Endothelial cell of umbilical vein (primary cell): Measurements from ENCODE around the gene GPR18.

ENCODE experiments used
- EZH2 ChIP-seq: IDR thresholded peaks from 2 replicates; pipeline ENCODE4 v1.6.1; 2012; ENCODE audit warnings: borderline replicate concordance, low read depth, mild to moderate bottlenecking, moderate library complexity, low read length, inconsistent platforms; ENCODE audit not compliant: severe bottlenecking
- FOS ChIP-seq: IDR thresholded peaks from 2 replicates; pipeline ENCODE4 v1.6.1; 2011; ENCODE audit warnings: mild to moderate bottlenecking, low read length, moderate library complexity, borderline replicate concordance; ENCODE audit not compliant: insufficient read depth
- GATA2 ChIP-seq: IDR thresholded peaks from 2 replicates; pipeline ENCODE4 v1.7.0; 2011; ENCODE audit warnings: low read depth, mild to moderate bottlenecking, moderate library complexity, mixed read lengths, low read length; ENCODE audit not compliant: insufficient read length, insufficient read depth
- JUN ChIP-seq: IDR thresholded peaks from 2 replicates; pipeline ENCODE4 v1.6.1; 2011; ENCODE audit warnings: borderline replicate concordance, low read depth; ENCODE audit not compliant: insufficient read length, insufficient read depth
- MAX ChIP-seq: IDR thresholded peaks from 2 replicates; pipeline ENCODE4 v1.6.1; 2011; ENCODE audit not compliant: insufficient read depth, insufficient read length
- MYC ChIP-seq: IDR thresholded peaks from one replicate; pipeline ENCODE4 v1.6.1; 2011; ENCODE audit warnings: mild to moderate bottlenecking, low read depth, low read length
- POLR2A ChIP-seq: IDR thresholded peaks from 2 replicates; pipeline ENCODE4 v1.6.1; 2012; ENCODE audit warnings: low read depth, mild to moderate bottlenecking, control low read depth, low read length
- POLR2AphosphoS5 ChIP-seq: IDR thresholded peaks from 2 replicates; pipeline ENCODE4 v1.6.1; 2012; ENCODE audit warnings: low read depth, mild to moderate bottlenecking, control low read depth, low read length, moderate library complexity; ENCODE audit not compliant: insufficient read depth
- TF ChIP-seq, protein P1 (sequence below), 2 donors: IDR thresholded peaks; 1 replicate in 1 of 2; 2 replicates in 1 of 2; pipeline ENCODE4 v1.5.1; 2011; ENCODE audit warnings: low read length in 2 of 2, mild to moderate bottlenecking in 2 of 2, moderate library complexity in 2 of 2, control low read depth in 1 of 2, inconsistent platforms in 1 of 2, low read depth in 1 of 2; ENCODE audit not compliant: insufficient read depth in 1 of 2; ENCODE audit errors: extremely low read depth in 1 of 2

- TF ChIP-seq POLR2A (no peak), GATA2 (no peak), FOS (no peak), JUN (no peak), EZH2 (no peak), MAX (no peak), POLR2AphosphoS5 (no peak), MYC (no peak)
- TF ChIP-seq, protein P1, sequence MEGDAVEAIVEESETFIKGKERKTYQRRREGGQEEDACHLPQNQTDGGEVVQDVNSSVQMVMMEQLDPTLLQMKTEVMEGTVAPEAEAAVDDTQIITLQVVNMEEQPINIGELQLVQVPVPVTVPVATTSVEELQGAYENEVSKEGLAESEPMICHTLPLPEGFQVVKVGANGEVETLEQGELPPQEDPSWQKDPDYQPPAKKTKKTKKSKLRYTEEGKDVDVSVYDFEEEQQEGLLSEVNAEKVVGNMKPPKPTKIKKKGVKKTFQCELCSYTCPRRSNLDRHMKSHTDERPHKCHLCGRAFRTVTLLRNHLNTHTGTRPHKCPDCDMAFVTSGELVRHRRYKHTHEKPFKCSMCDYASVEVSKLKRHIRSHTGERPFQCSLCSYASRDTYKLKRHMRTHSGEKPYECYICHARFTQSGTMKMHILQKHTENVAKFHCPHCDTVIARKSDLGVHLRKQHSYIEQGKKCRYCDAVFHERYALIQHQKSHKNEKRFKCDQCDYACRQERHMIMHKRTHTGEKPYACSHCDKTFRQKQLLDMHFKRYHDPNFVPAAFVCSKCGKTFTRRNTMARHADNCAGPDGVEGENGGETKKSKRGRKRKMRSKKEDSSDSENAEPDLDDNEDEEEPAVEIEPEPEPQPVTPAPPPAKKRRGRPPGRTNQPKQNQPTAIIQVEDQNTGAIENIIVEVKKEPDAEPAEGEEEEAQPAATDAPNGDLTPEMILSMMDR (IDR thresholded peaks at IDR 0.05; ENCODE audit: extremely low read depth in 1 of 2, insufficient read depth in 1 of 2, low read depth in 1 of 2, low read length in 2 of 2): no peak
Observed at GRCh38 chr13:99285432-99286182, 27.4 kb upstream of the GPR18 start.
